IMR-90 (cell line): Measurements from ENCODE around the gene HES4. TPM values are rescaled to one million over a fixed set of nuclear protein-coding genes. Genes with fewer than 3 reads are reported as not detected.

ENCODE experiments used
- ATAC-seq: fragments of 200-7000 bp; cut with Tn5 transposase; 2 replicates; pipeline ENCODE4 v1.9.1; 2020; ENCODE audit warnings: low read depth, mild to moderate bottlenecking, moderate library complexity
- BruUV-seq: library from RNA; stranded (reverse); fragments of 400-500 nt; replicated peaks from 2 replicates; lab custom pipeline; 2021; lab: Mats Ljungman, UMichigan
- CTCF ChIA-PET: fragments of 300-600 bp; formaldehyde crosslinking; extraction: SDS; loops from one replicate; lab custom pipeline; 2021; ENCODE audit warnings: antibody characterized with exemption; lab: Yijun Ruan, JAX
- POLR2A ChIA-PET: fragments of 300-600 bp; sonication (Branson Sonifier 250); formaldehyde crosslinking; loops from one replicate; lab custom pipeline; 2022; ENCODE audit warnings: antibody characterized with exemption; ENCODE audit not compliant: unreplicated experiment; lab: Charles Lee
- DNase-seq: peaks from one replicate; pipeline ENCODE4 v3.0.0; 2013
- H2AFZ ChIP-seq: replicated peaks from 2 replicates; pipeline ENCODE3; 2013; ENCODE audit warnings: low read length, mild to moderate bottlenecking; ENCODE audit not compliant: poor library complexity
- H2AK5ac ChIP-seq: 2 replicates; pipeline ENCODE4 v1.6.1; 2013; ENCODE audit warnings: low read depth, low read length, inconsistent platforms
- H2AK9ac ChIP-seq: replicated peaks from 2 replicates; pipeline ENCODE3; 2013; ENCODE audit warnings: mild to moderate bottlenecking, low read depth, low read length, moderate library complexity; ENCODE audit not compliant: poor library complexity
- H2BK120ac ChIP-seq: 2 replicates; pipeline ENCODE4 v1.6.1; 2013; ENCODE audit warnings: low read depth, low read length, inconsistent platforms
- H2BK15ac ChIP-seq: 3 replicates; pipeline ENCODE4 v1.6.1; 2013; ENCODE audit warnings: low read depth, low read length, inconsistent platforms
- H2BK20ac ChIP-seq: 2 replicates; pipeline ENCODE4 v1.6.1; 2013; ENCODE audit warnings: low read depth, mild to moderate bottlenecking, inconsistent platforms, low read length, moderate library complexity
- H2BK5ac ChIP-seq: 2 replicates; pipeline ENCODE4 v1.6.1; 2013; ENCODE audit warnings: mild to moderate bottlenecking, low read depth, low read length, inconsistent platforms; ENCODE audit not compliant: poor library complexity, severe bottlenecking
- H3K14ac ChIP-seq: replicated peaks from 2 replicates; pipeline ENCODE4 v1.6.1; 2013; ENCODE audit warnings: low read depth, low read length, inconsistent platforms
- H3K18ac ChIP-seq: 2 replicates; pipeline ENCODE4 v1.6.1; 2013; ENCODE audit warnings: low read depth, low read length, control low read depth
- H3K23ac ChIP-seq: 2 replicates; pipeline ENCODE4 v1.6.1; 2013; ENCODE audit warnings: low read depth, low read length, inconsistent platforms
- H3K27ac ChIP-seq: 2 replicates; pipeline ENCODE4 v1.5.1; 2013; ENCODE audit warnings: mild to moderate bottlenecking, control low read depth, low read length; ENCODE audit not compliant: insufficient read depth
- H3K27me3 ChIP-seq: 2 replicates; pipeline ENCODE4 v1.6.1; 2013; ENCODE audit warnings: low read length; ENCODE audit not compliant: control insufficient read depth, insufficient read depth
- H3K36me3 ChIP-seq: 2 replicates; pipeline ENCODE4 v1.6.1; 2013; ENCODE audit warnings: low read length, mixed read lengths; ENCODE audit not compliant: control insufficient read depth, insufficient read depth
- H3K4ac ChIP-seq: 2 replicates; pipeline ENCODE4 v1.6.1; 2013; ENCODE audit warnings: low read depth, low read length, inconsistent platforms
- H3K4me1 ChIP-seq: 2 replicates; pipeline ENCODE4 v1.6.1; 2013; ENCODE audit warnings: low read length, mixed read lengths; ENCODE audit not compliant: control insufficient read depth, insufficient read depth
- H3K4me2 ChIP-seq: 2 replicates; pipeline ENCODE4 v1.6.1; 2013; ENCODE audit warnings: low read depth, mild to moderate bottlenecking, control low read depth, low read length, moderate library complexity
- H3K4me3 ChIP-seq: 2 replicates; pipeline ENCODE4 v1.5.1; 2013; ENCODE audit warnings: low read depth, mild to moderate bottlenecking, control low read depth, low read length, moderate library complexity; ENCODE audit not compliant: insufficient read depth
- H3K56ac ChIP-seq: 2 replicates; pipeline ENCODE4 v1.6.1; 2013; ENCODE audit warnings: low read length, inconsistent platforms; ENCODE audit not compliant: insufficient read depth; ENCODE audit errors: extremely low read depth
- H3K79me1 ChIP-seq, 2 experiments: 2 replicates each; pipeline ENCODE4 v1.6.1; 2013; ENCODE audit warnings: low read length in 2 of 2, inconsistent platforms in 1 of 2, low read depth in 1 of 2
- H3K9ac ChIP-seq: 2 replicates; pipeline ENCODE4 v1.6.1; 2013; ENCODE audit warnings: low read depth, low read length, control low read depth
- H3K9me1 ChIP-seq: 2 replicates; pipeline ENCODE4 v1.6.1; 2013; ENCODE audit warnings: low read length, inconsistent platforms; ENCODE audit not compliant: insufficient read depth
- H3K9me3 ChIP-seq: 2 replicates; pipeline ENCODE4 v1.6.1; 2013; ENCODE audit warnings: low read length; ENCODE audit not compliant: control insufficient read depth, insufficient read depth
- H4K20me1 ChIP-seq: 2 replicates; pipeline ENCODE4 v1.6.1; 2013; ENCODE audit warnings: low read length, inconsistent platforms; ENCODE audit not compliant: insufficient read depth
- H4K5ac ChIP-seq: 2 replicates; pipeline ENCODE4 v1.6.1; 2013; ENCODE audit warnings: mild to moderate bottlenecking, low read depth, low read length, control low read depth
- H4K8ac ChIP-seq, 2 experiments: 2 replicates each; pipeline ENCODE4 v1.6.1; 2013; ENCODE audit warnings: low read depth in 2 of 2, low read length in 2 of 2, control low read depth in 1 of 2, inconsistent platforms in 1 of 2
- H4K91ac ChIP-seq: 2 replicates; pipeline ENCODE4 v1.6.1; 2013; ENCODE audit warnings: low read depth, low read length, inconsistent platforms; ENCODE audit not compliant: insufficient read depth
- BHLHE40 ChIP-seq: fragments of 150-350 bp; IDR thresholded peaks from 2 replicates; pipeline ENCODE4 v1.6.1; 2016; ENCODE audit warnings: mild to moderate bottlenecking, low read depth, low read length
- CEBPB ChIP-seq: IDR thresholded peaks from 2 replicates; pipeline ENCODE4 v1.6.1; 2012; ENCODE audit warnings: low read depth, low read length, improper control_type of control experiment
- CHD1 ChIP-seq: IDR thresholded peaks from 2 replicates; pipeline ENCODE4 v1.6.1; 2012; ENCODE audit warnings: low read depth, low read length, improper control_type of control experiment
- FOS ChIP-seq: fragments of 150-350 bp; IDR thresholded peaks from 2 replicates; pipeline ENCODE4 v1.6.1; 2016; ENCODE audit warnings: low read depth, low read length
- MAFK ChIP-seq: IDR thresholded peaks from 2 replicates; pipeline ENCODE4 v1.6.1; 2012; ENCODE audit warnings: low read depth, low read length, improper control_type of control experiment
- MAZ ChIP-seq: IDR thresholded peaks from 2 replicates; pipeline ENCODE4 v1.6.1; 2012; ENCODE audit warnings: low read depth, mild to moderate bottlenecking, low read length, improper control_type of control experiment, moderate library complexity, borderline replicate concordance
- MXI1 ChIP-seq: IDR thresholded peaks from 2 replicates; pipeline ENCODE4 v1.6.1; 2012; ENCODE audit warnings: low read depth, mild to moderate bottlenecking, low read length, moderate library complexity, borderline replicate concordance
- NFE2L2 ChIP-seq: fragments of 150-350 bp; IDR thresholded peaks from 2 replicates; pipeline ENCODE4 v1.6.1; 2016; ENCODE audit warnings: low read depth, mild to moderate bottlenecking, low read length
- POLR2A ChIP-seq: IDR thresholded peaks from 2 replicates; pipeline ENCODE4 v1.6.1; 2012; ENCODE audit warnings: mild to moderate bottlenecking, low read depth, low read length
- RAD21 ChIP-seq: IDR thresholded peaks from 2 replicates; pipeline ENCODE4 v1.6.1; 2012; ENCODE audit warnings: low read length, improper control_type of control experiment
- RCOR1 ChIP-seq: IDR thresholded peaks from 2 replicates; pipeline ENCODE4 v1.6.1; 2012; ENCODE audit warnings: mild to moderate bottlenecking, low read length, improper control_type of control experiment; ENCODE audit not compliant: insufficient replicate concordance
- RFX5 ChIP-seq: IDR thresholded peaks from 2 replicates; pipeline ENCODE4 v1.8.0; 2012; ENCODE audit warnings: low read depth, mild to moderate bottlenecking, low read length, moderate library complexity
- SMC3 ChIP-seq: fragments of 150-350 bp; IDR thresholded peaks from 2 replicates; pipeline ENCODE4 v1.6.1; 2016; ENCODE audit warnings: low read depth, mild to moderate bottlenecking, antibody characterized with exemption, low read length, moderate library complexity
- WGBS, 2 experiments: methylation state at CpG; one replicate each; pipeline versions ENCODE4 v1.1.5 to v1.1.7; 2013; ENCODE audit warnings: missing lambda C conversion rate in 2 of 2; ENCODE audit not compliant: insufficient read length in 1 of 2; ENCODE audit errors: extremely low coverage in 2 of 2; 5-methylcytosine and 5-hydroxymethylcytosine counted together
- dilution Hi-C: fragments of 300-500 bp; cut with HindIII; formaldehyde crosslinking; loops from one replicate; pipeline ENCODE4 v1.14.3; 2018; ENCODE audit warnings: low sequenced_read_pairs; ENCODE audit not compliant: unreplicated experiment
- in situ Hi-C: fragments of 300-500 bp; cut with MboI; formaldehyde crosslinking; loops from 3 replicates; pipeline ENCODE4 v1.14.3; 2019; ENCODE audit warnings: low sequenced_read_pairs, inconsistent platforms, mixed read lengths
- intact Hi-C: fragments of 100-400 bp; cut with micrococcal nuclease; formaldehyde crosslinking; loops from 2 replicates; pipeline ENCODE4 v1.10.0; 2022
- polyA plus RNA-seq, 3 experiments: library from polyadenylated mRNA; depleted of rRNA; stranded (reverse); fragments of >200 nt; gene quantifications; 2 replicates each; pipeline ENCODE4 v1.2.3, GENCODE V29; 2012; ENCODE audit warnings: low replicate concordance in 1 of 3
- total RNA-seq: library from RNA; depleted of rRNA; stranded (reverse); fragments of >200 nt; gene quantifications from 2 replicates; pipeline ENCODE4 v1.2.3, GENCODE V29; 2012
- TF ChIP-seq, protein P1 (sequence below): fragments of 150-350 bp; IDR thresholded peaks from 2 replicates; pipeline ENCODE4 v1.6.1; 2016; ENCODE audit warnings: low read depth, mild to moderate bottlenecking, low read length, moderate library complexity, borderline replicate concordance
- TF ChIP-seq, protein P2 (sequence below): fragments of 150-350 bp; IDR thresholded peaks from 2 replicates; pipeline ENCODE4 v1.6.1; 2017; ENCODE audit warnings: mild to moderate bottlenecking, antibody characterized with exemption, low read length, low read depth
- TF ChIP-seq, protein P3 (sequence below): conservative IDR thresholded peaks from 2 replicates; pipeline ENCODE4 v1.5.1; 2012; ENCODE audit warnings: mild to moderate bottlenecking, low read depth, low read length, improper control_type of control experiment

The HES4 gene
- total and polyA plus RNA-seq, 2 of the 4 experiments (the other 2 are of a cell fraction), result 1.4 to 11.7 TPM

GRCh38 chr1:1043411-1043810 lies 43.5 kb upstream of the HES4 start:
- Histone ChIP-seq H3K18ac (no peak overlapping the region), H2BK120ac (no peak overlapping the region), H4K20me1 (peaks cover 34% of the 10 kb centered on the region), H3K4me3 (no peak overlapping the region), H2BK15ac (no peak overlapping the region), H3K9me1 (0 out of 2 replicates have a peak, but pooled peaks cover 2% of the 10 kb centered on the region), H3K27ac (no peak overlapping the region), H2AK9ac (no peak overlapping the region), H3K36me3 (peaks cover 57% of the 10 kb centered on the region), H3K27me3 (no peaks in the 10 kb centered on the region), H3K14ac (no peak overlapping the region), H4K8ac (no peak overlapping the region), H2AK5ac (no peak overlapping the region), H3K9me3 (no peaks in the 10 kb centered on the region), H3K23ac (no peak overlapping the region), H2AFZ (no peak overlapping the region), H3K56ac (no peak overlapping the region), H2BK5ac (no peak overlapping the region), H4K91ac (no peak overlapping the region), H3K9ac (no peak overlapping the region), H4K5ac (no peak overlapping the region), H3K4ac (no peak overlapping the region), H3K4me1 (peaks cover 7% of the 10 kb centered on the region), H3K79me1 (peaks cover 5 to 22% of the 10 kb centered on the region in 2 experiments), H3K4me2 (no peak overlapping the region), H2BK20ac (no peak overlapping the region)
- 96% methylated on average over 13 of the region's 27 CpGs; no CpG with 5 or more reads in 1 of the 2 experiments for WGBS, 2 experiments
- POLR2A ChIA-PET, result no interaction called here
- no peak for ATAC-seq
- BruUV-seq, result no TSS peak
- dilution Hi-C loops, result no loop called here
- intact Hi-C loops, result no loop called here
- no peak for DNase-seq
- TF ChIP-seq RFX5 (no peak), NFE2L2 (no peak), POLR2A (no peak), BHLHE40 (no peak), MXI1 (no peak), SMC3 (no peak), RAD21 (no peak), CEBPB (no peak), CHD1 (no peak), FOS (no peak), MAFK (no peak), MAZ (no peak), RCOR1 (no peak)
- TF ChIP-seq, protein P1, sequence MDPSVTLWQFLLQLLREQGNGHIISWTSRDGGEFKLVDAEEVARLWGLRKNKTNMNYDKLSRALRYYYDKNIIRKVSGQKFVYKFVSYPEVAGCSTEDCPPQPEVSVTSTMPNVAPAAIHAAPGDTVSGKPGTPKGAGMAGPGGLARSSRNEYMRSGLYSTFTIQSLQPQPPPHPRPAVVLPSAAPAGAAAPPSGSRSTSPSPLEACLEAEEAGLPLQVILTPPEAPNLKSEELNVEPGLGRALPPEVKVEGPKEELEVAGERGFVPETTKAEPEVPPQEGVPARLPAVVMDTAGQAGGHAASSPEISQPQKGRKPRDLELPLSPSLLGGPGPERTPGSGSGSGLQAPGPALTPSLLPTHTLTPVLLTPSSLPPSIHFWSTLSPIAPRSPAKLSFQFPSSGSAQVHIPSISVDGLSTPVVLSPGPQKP, result no peak
- TF ChIP-seq, protein P2, sequence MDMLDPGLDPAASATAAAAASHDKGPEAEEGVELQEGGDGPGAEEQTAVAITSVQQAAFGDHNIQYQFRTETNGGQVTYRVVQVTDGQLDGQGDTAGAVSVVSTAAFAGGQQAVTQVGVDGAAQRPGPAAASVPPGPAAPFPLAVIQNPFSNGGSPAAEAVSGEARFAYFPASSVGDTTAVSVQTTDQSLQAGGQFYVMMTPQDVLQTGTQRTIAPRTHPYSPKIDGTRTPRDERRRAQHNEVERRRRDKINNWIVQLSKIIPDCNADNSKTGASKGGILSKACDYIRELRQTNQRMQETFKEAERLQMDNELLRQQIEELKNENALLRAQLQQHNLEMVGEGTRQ, result no peak
- TF ChIP-seq, protein P3, sequence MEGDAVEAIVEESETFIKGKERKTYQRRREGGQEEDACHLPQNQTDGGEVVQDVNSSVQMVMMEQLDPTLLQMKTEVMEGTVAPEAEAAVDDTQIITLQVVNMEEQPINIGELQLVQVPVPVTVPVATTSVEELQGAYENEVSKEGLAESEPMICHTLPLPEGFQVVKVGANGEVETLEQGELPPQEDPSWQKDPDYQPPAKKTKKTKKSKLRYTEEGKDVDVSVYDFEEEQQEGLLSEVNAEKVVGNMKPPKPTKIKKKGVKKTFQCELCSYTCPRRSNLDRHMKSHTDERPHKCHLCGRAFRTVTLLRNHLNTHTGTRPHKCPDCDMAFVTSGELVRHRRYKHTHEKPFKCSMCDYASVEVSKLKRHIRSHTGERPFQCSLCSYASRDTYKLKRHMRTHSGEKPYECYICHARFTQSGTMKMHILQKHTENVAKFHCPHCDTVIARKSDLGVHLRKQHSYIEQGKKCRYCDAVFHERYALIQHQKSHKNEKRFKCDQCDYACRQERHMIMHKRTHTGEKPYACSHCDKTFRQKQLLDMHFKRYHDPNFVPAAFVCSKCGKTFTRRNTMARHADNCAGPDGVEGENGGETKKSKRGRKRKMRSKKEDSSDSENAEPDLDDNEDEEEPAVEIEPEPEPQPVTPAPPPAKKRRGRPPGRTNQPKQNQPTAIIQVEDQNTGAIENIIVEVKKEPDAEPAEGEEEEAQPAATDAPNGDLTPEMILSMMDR, result no peak
- in situ Hi-C loops, result no loop called here
- CTCF ChIA-PET, result no interaction called here
